ENCODE data around the gene ODF4.

The ODF4 gene

DNA sequence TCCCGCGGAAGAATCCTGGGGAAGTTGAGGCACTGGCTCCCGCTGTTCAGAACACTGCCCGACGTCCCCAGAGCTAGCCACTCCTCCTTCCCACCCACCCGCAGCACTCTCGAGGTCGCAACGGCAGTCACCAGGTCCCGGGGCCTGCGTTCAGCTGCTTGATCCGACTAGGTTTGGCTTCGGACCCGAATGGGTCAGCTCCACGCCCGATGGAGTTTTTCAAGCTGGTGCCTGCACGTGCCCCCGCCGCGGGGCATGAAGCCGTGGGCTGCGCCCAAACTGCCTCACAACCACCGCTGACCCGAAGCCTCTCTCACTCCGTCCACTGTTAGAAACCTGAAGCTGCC lies 12.4 kb upstream of the ODF4 start:
- no peak for DNase-seq (ENCODE audit: low spot score)
- TF ChIP-seq CTCF (IDR thresholded peaks at IDR 0.05; ENCODE audit: extremely low read depth, missing control alignments) = no peak

DNA sequence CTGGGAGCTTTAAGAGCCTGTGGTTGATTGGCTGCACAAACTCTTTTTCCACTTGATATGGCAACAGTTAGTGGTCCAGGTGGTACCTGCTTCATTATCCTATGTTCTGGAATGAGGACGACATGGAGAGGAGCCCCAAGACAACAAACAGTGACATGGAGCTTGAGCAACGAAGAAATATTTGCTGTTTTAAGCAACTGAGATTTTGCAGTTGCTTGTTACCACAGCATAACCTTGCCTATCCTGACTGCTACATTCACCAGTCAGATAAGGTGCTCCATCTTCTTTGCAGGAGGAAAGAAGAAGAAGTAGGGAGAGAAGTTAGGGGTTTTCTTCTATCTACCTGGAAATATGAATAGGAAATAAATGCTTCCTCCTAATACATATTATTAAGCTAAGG lies 7.5 kb upstream of the ODF4 start:
- no peak for TF ChIP-seq CTCF (IDR thresholded peaks at IDR 0.05; ENCODE audit: extremely low read depth, missing control alignments)
- no peak for DNase-seq (ENCODE audit: low spot score)

- TF ChIP-seq CTCF (IDR thresholded peaks at IDR 0.05; ENCODE audit: extremely low read depth, missing control alignments) = no peak
- no peak for DNase-seq (ENCODE audit: low spot score)
These were observed 7.0 kb upstream of the ODF4 start for GRCh38 chr17:8332688-8333087.

DNA sequence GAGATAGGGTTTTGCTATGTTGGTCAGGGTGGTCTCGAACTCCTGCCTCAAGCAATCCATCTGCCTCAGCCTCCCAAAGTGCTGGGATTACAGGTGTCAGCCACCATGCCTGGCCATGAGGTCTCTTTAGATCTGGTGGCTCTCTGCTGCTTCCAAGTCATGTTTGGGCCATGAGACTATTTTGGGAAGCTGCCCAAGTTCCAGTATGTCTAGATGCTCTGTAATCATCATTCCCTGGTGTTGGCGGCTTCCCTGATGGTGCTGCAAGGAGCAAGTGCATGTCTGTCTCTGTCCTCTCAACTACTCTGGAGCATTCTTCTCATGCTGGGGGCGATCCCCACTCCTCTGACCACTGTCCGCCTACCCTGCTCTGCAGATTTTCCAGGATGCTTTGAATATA lies 6.4 kb upstream of the ODF4 start:
- DNase-seq (ENCODE audit: low spot score) = no peak
- no peak for TF ChIP-seq CTCF (IDR thresholded peaks at IDR 0.05; ENCODE audit: extremely low read depth, missing control alignments)

GRCh38 chr17:8337802-8338752 lies 1.6 kb upstream of the ODF4 start:
- DNase-seq (ENCODE audit: low spot score) = no peak
- TF ChIP-seq CTCF (IDR thresholded peaks at IDR 0.05; ENCODE audit: extremely low read depth, missing control alignments) = no peak

- DNase-seq (ENCODE audit: low spot score) = no peak
- no peak for TF ChIP-seq CTCF (IDR thresholded peaks at IDR 0.05; ENCODE audit: extremely low read depth, missing control alignments)
These were observed 893 bp upstream of the ODF4 start for GRCh38 chr17:8338753-8339140.

DNA sequence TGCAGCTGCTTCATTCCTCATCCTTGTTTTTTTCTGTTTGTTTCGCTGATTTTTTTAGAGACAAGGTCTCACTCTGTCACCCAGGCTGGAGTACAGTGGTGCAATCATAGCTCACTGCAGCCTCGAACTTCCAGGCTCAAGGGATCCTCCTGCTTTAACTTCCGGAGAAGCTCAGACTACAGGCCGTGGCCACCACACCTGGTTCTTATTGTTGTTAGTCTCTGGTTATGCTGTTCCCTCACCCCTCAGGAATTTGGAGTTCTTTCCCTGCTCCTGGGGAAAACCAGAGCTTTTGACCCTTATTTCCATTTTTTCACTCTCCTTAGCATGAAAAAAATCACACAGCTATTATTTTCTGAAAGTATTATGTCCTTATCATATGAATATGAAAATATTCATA lies 1.8 kb downstream of the ODF4 start:
- DNase-seq (ENCODE audit: low spot score) = no peak
- TF ChIP-seq CTCF (IDR thresholded peaks at IDR 0.05; ENCODE audit: extremely low read depth, missing control alignments) = no peak
